ENCODE measurements around the gene RASA4B.

DNA sequence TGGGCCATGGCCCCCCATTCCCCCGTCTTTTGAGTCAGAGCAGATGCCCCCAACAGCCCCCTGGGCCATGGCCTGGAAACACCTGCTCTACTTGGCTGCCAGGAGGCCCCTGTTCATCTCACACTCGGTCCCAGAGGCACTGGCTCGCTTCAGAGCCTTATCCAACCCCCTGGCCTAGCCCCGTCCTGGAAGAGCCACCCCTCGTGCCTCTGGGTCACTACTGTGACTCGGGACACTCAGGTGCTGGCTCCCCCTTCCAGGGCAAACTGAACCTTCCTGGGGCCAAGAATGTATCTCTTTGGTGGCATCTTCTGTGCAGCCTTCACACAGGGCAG lies 45.8 kb downstream of the RASA4B start:
- TF ChIP-seq, protein P1, sequence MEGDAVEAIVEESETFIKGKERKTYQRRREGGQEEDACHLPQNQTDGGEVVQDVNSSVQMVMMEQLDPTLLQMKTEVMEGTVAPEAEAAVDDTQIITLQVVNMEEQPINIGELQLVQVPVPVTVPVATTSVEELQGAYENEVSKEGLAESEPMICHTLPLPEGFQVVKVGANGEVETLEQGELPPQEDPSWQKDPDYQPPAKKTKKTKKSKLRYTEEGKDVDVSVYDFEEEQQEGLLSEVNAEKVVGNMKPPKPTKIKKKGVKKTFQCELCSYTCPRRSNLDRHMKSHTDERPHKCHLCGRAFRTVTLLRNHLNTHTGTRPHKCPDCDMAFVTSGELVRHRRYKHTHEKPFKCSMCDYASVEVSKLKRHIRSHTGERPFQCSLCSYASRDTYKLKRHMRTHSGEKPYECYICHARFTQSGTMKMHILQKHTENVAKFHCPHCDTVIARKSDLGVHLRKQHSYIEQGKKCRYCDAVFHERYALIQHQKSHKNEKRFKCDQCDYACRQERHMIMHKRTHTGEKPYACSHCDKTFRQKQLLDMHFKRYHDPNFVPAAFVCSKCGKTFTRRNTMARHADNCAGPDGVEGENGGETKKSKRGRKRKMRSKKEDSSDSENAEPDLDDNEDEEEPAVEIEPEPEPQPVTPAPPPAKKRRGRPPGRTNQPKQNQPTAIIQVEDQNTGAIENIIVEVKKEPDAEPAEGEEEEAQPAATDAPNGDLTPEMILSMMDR (IDR thresholded peaks at IDR 0.05; ENCODE audit: low read length), result no peak
- TF ChIP-seq EZH2 (IDR thresholded peaks at IDR 0.05; ENCODE audit: borderline replicate concordance, low read length), result no peak
